Measurements from ENCODE around the gene NPFF.
A peak's percentile ranks its signal among the peaks of the same experiment; 100 is the strongest.

The NPFF gene

DNA sequence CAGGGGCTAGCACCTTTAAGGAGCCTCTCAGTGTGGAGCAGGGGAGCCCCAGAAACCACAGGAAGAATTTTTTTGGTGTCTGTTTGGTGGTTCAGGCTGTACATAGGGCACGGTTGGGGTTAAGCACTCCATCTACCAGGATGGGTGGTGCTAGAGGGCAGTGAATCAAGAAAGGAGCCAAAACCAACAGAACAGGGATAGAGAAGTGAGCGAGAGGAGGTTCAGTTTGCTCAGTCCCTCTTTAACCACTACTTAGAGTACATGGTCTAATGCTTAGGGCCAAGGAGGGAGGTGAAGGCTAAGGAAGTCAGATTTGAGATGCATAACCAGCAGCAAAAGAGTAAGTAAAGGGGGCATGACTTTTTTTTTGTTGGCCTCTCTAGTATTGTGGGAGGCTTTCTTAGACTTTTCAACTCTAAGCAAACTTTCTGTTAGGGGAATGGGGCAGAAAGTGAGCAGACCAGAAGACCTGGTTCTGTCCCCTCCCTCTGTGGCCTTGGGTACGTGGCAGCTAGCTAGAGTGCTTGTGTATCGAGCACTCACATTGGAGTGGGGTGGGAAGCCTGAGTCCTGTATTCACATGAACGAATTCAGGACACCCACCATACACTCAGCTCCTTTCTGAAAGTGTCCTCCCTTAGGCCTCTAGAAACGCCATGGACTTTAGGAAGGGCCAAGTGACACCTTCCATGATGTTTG is 6.6 kb upstream of the NPFF start:
- DNase-seq = no peak

DNA sequence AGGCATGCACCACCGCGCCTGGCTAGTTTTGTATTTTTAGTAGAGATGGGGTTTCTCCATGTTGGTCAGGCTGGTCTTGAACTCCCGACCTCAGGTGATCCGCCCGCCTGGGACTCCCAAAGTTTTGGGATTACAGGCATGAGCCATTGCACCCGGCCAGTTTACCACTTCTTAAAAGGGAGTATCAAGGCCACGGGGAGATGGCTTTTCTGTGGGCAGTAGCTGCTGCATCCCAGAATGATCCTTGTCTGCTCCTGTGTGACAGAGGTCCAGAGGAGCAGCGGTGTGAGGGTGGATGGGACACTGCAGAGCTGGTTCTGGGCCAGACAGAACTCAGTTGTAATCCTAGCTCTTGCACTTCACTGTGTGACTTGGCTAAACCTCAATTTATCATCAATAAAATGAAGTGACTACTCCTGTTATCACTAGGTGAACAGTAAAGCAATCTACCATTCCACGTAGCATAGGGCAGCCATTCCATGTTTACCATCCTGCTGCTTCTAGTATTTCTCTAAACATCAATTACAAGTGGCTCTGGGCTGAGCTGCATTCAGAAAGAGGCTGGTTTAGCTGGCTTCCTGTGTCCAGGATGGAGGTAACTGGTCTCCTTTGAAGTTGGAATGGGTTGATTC is 3.0 kb upstream of the NPFF start:
- no peak for DNase-seq

DNA sequence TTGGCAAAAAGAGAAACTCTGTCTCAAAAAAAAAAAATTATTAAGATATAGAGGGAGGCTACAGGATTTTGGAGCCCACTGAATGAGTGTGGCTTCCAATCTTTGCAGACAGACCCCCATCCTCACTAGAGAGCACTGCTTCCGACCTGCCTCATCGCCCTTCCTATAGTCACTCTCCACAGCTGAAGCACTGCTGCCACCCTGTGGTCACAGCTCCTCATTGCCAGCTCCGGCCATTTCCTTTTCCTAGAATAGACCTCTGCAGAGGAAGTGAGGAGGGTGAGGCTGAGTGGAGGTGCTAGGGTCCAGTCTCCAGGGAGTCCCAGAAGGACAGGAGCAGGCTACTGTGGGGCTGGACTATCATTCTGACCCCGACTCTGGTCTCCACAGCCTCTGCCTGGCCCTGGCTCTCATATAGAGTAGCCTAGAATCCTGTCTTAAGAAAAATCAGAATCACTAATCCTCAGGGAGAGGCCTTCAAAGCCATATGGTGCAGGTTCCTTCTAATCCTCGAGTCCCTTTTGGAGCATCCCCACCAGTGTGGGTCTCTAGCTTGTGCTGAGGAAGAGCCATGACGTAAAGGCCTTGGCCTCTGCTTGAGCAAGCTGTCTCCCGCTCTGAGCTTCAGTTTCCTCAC is 1.4 kb upstream of the NPFF start:
- peak; percentile 91 to 96 for DNase-seq

DNA sequence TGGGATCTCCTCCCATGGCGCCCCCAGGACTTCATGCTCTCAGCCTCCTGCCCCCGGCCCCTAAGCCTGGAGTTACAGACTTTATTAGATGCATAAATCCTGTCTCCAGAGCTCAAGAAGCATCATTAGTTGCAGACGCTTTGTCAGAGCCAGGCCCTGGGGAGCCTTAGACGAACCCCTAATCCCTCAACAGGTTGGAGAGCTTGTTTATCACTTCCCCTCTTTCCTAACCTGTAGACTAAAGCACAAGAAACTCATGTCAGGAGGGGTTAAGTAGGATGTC is 260 bp upstream of the NPFF start:
- no peak for DNase-seq

DNA sequence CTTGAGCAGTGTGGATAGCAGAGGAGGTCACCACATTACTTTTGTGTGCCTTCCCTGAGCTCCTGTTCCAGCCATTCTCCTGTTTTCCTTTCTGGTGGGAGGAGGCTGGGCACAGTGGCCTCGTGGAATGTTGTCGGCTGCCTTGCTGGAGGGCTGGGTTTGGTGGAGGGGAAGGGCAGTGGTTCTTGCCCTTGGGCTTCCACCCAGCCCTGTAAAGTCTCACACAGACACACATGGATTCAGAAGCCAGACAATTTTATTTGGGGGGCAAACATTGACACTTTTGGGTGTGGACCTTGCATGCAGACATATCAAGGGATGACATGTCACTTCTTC is 866 bp downstream of the NPFF start:
- DNase-seq = no peak

GRCh38 chr12:53505555-53506449 is 1.5 kb downstream of the NPFF start:
- DNase-seq = no peak

GRCh38 chr12:53505086-53505485 is 2.2 kb downstream of the NPFF start:
- DNase-seq = no peak

- DNase-seq = no peak
Observed at GRCh38 chr12:53504004-53504920, 3.0 kb downstream of the NPFF start.

DNA sequence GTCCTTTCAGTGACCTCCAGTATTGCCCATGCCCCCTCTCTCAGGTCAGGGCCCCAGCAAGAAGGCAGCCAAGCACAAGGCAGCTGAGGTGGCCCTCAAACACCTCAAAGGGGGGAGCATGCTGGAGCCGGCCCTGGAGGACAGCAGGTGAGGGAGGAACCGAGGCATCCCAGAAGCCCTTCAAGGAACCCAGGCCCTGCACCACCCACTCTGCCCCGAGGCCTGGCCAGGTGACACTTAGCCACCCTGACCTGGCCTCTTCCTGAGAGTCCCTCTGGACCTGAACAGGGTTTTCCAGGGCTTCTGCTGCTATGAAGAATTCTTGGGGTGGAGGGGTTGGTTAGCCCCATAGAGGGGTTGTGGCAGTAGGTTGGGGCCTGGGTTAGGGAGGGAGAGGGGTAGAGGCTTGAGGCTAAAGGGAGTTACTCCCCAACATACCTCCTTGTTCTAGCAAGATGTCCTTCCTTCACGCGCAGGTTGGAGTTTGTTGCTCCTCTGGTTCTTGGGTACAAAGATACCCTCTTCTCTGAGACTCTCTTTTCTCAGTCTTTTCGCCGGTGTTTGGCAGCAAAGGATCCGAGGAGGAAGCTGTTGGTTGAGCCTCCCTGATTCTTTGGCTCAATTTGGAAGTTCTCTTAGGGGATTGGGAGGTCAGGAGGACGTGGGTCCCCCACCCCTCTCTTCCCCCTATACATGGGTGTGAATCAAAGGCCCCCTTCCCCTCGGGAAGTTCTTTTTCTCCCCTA is 4.1 kb downstream of the NPFF start:
- no peak for DNase-seq

DNA sequence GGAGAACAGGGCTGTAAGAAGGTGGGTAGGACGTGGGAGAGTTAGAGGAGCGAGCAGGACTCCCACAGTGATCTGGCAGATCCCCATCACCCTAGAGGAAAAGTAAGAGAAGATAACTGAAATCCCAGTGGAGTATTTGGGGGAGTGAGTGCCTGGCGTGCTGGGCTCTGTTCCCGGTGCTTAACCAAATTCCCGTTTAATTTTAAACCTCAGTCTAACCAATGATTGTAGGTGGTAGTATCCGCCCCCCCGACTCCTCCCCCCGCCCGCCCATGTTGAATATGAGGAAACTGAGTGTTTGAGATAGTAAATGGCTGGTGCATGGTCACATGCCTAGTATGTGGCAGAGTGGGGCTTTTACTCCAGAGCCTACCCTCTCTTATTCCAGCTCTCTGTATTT is 5.0 kb downstream of the NPFF start:
- no peak for DNase-seq

- DNase-seq = no peak
Observed at GRCh38 chr12:53501615-53502181, 5.6 kb downstream of the NPFF start.

DNA sequence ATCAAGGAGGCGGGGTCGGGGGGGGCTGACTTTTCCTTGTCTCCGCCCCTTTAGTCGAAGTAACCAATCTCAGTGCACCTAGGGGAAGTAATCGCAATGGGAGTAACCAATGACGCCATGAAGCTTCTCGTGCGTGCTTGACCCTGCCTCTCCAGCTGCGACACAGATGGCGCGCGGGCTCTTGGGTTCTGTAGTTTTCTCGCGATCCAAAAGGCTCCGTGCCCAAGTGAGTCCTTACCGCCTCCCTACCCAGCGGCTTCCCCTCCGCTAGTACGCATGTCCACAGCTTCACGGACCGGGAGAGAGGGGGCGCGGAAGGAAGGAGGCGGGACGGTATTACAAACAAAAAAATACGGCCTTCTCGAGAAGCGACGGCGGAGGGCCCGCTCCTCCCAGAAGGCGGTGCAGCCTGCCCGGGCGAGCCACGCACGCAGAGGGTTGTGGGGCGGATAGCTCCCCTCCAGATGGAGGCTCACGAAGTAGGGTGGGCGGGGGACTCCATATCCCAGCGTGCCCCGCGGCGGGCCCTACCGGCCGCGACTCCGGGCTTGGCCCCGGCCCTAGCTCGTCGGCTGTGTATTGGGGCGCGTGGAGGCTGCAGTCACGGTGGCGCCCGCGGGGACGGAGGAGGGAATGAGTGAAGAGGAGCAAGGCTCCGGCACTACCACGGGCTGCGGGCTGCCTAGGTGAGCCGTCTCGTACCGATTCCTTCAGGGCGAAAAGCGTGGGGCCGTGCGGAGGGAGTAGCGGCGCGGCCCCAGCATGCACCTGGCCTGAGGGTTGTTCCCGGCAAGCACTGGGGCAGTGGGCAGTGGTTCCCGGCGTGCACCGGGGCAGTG is 6.3 kb downstream of the NPFF start, which contains the start of gene TARBP2:
TARBP2 (plus strand) TSS at position 508 of the 839 bp plus-strand sequence; CDS start at position 634, 126 bp downstream.
- peak; percentile 97 to 99 for DNase-seq

GRCh38 chr12:53500142-53500775 is 7.0 kb downstream of the NPFF start:
- no peak for DNase-seq

- DNase-seq = peak; percentile 25 to 60
Observed at GRCh38 chr12:53499266-53500141, 7.8 kb downstream of the NPFF start, which contains the start of gene MAP3K12. MAP3K12 (minus strand) TSS chr12:53499458; CDS start chr12:53487391, 12,067 bp downstream.

DNA sequence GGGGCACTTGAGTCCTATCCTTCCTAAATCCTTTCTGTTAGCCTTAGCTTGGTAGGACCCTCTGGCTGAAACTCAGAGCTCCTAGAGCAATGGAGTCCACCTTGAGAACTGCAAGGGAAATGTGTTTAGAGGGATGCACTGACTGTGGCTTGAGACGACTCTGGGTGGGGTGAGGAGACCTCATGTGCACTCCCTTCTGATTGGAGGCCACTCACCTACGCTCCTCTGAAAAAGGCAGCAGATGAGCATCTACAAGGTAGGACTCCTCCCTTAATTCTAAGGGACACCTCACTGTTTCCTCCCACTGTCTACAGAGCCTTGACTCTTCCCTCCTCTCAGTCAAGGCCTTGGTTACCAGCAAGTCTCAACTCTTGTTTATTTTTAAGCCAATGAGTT is 9.1 kb downstream of the NPFF start:
- DNase-seq = no peak

GRCh38 chr12:53497461-53497860 is 9.8 kb downstream of the NPFF start:
- DNase-seq = no peak

- DNase-seq = no peak
Observed at GRCh38 chr12:53496752-53497032, 10.6 kb downstream of the NPFF start.

DNA sequence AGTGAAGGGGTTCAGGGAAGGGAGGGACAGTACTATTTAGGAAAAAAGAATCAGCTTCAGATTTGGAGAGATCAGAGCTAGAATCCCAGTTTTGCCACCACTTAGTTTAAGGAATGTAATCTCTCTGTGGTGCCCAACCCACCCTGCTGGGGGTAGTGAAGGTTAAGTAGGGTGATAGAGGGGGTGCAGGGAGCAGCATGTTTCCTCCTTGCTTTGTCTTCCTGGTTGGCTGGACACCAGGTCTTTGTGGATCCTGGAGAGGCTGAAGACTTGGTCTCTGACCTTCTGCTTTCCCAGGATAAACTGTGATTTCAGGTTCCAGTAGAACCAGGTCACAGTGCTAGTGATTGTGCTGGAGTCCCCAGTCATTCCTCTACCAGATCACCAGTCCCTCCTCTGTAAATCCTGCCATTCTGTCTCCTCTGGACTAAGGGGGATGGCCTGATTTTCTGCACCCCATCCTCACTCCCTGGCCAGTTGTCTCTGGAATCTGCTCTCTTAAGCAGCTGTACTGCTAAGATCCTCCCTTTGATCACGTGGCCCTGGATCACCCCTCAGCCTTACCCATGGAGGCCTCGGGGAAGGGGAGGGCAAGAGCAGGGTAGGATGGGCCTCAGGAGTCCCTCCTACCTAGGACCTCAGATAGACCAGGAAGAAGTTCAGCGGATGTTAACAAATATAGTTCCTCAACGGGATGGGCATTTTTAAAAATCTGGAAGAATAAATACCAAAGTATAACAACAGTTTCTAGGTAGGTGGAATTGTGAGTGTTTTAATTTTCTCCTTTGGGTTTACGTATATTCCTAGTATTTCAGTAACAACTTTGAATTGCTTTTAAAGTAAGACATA is 11.2 kb downstream of the NPFF start:
- peak in 1 of 2 experiments; percentile 32 for DNase-seq

Measured in NCI-H524 (cell line).